SU-DHL-6 (cell line): ENCODE results near the gene ASIC3.
"Not testable (repeated sequence)": the region's sequence is repeated elsewhere in the genome, so short reads cannot be mapped to it uniquely, and the experiment has no call there.

ENCODE experiments used
- H2AFZ ChIP-seq: fragments of 200-600 bp; sonication (generic); 2 replicates; pipeline ENCODE4 v1.6.1; 2014; ENCODE audit warnings: low read depth, mild to moderate bottlenecking, moderate library complexity, mixed read lengths, antibody characterized with exemption, low read length; ENCODE audit not compliant: severe bottlenecking
- H3F3A ChIP-seq: fragments of 200-600 bp; shearing (Covaris generic); 2 replicates; pipeline ENCODE4 v1.6.0; 2016; ENCODE audit warnings: antibody characterized with exemption, mild to moderate bottlenecking; ENCODE audit not compliant: insufficient read depth
- H3K27ac ChIP-seq: fragments of 200-600 bp; sonication (generic); 2 replicates; pipeline ENCODE4 v1.5.1; 2016; ENCODE audit warnings: low read depth, mild to moderate bottlenecking, low read length, moderate library complexity, mixed read lengths
- H3K27me3 ChIP-seq: fragments of 200-600 bp; sonication (generic), shearing (Covaris generic); 2 replicates; pipeline ENCODE4 v1.6.0; 2014; ENCODE audit warnings: mild to moderate bottlenecking, low read length
- H3K36me3 ChIP-seq: fragments of 200-600 bp; sonication (generic); 2 replicates; pipeline ENCODE4 v1.6.1; 2014; ENCODE audit warnings: mild to moderate bottlenecking, low read length, mixed read lengths
- H3K4me2 ChIP-seq: fragments of 300-600, 200-600 bp; shearing (Covaris generic), sonication (generic); 2 replicates; pipeline ENCODE4 v1.6.0; 2014; ENCODE audit warnings: low read length, low read depth, mild to moderate bottlenecking; ENCODE audit not compliant: poor library complexity, severe bottlenecking
- H3K4me3 ChIP-seq: fragments of 200-600 bp; sonication (generic); 2 replicates; pipeline ENCODE4 v1.5.1; 2014; ENCODE audit warnings: antibody characterized with exemption, low read length, mild to moderate bottlenecking, mixed read lengths; ENCODE audit not compliant: insufficient read depth, poor library complexity, severe bottlenecking
- H3K79me2 ChIP-seq: fragments of 200-600 bp; sonication (generic); 2 replicates; pipeline ENCODE4 v1.6.1; 2014; ENCODE audit warnings: mild to moderate bottlenecking, low read length, moderate library complexity; ENCODE audit not compliant: insufficient read depth
- H3K9ac ChIP-seq: fragments of 200-600 bp; sonication (generic); 2 replicates; pipeline ENCODE4 v1.7.0; 2014; ENCODE audit warnings: mild to moderate bottlenecking, low read length
- H3K9me2 ChIP-seq: fragments of 200-600 bp; sonication (generic); replicated peaks from 2 replicates; pipeline ENCODE4 v1.6.1; 2014; ENCODE audit warnings: low read length; ENCODE audit not compliant: insufficient read depth
- H3K9me3 ChIP-seq: fragments of 200-600 bp; sonication (generic); 2 replicates; pipeline ENCODE4 v1.6.1; 2014; ENCODE audit warnings: low read length, mixed read lengths; ENCODE audit not compliant: insufficient read depth
- H4K20me1 ChIP-seq: fragments of 200-600 bp; sonication (generic); 2 replicates; pipeline ENCODE4 v1.6.1; 2014; ENCODE audit warnings: low read depth, mild to moderate bottlenecking, antibody characterized with exemption, low read length, moderate library complexity, mixed read lengths
- CTCF ChIP-seq: fragments of 200-600 bp; sonication (generic); IDR thresholded peaks from one replicate; pipeline ENCODE4 v1.5.1; 2017; ENCODE audit warnings: antibody characterized with exemption, mild to moderate bottlenecking, low read length, moderate library complexity; ENCODE audit not compliant: insufficient read depth, poor library complexity, severe bottlenecking
- EZH2phosphoT487 ChIP-seq: fragments of 200-600 bp; sonication (generic), shearing (Covaris generic); conservative IDR thresholded peaks from 2 replicates; pipeline ENCODE4 v1.6.1; 2018; ENCODE audit warnings: mild to moderate bottlenecking, antibody characterized with exemption, low read length, moderate library complexity, mixed read lengths

The ASIC3 gene

GRCh38 chr7:151010037-151010306 lies 38.4 kb upstream of the ASIC3 start:
- H3K27ac ChIP-seq: no peak overlapping the region

DNA sequence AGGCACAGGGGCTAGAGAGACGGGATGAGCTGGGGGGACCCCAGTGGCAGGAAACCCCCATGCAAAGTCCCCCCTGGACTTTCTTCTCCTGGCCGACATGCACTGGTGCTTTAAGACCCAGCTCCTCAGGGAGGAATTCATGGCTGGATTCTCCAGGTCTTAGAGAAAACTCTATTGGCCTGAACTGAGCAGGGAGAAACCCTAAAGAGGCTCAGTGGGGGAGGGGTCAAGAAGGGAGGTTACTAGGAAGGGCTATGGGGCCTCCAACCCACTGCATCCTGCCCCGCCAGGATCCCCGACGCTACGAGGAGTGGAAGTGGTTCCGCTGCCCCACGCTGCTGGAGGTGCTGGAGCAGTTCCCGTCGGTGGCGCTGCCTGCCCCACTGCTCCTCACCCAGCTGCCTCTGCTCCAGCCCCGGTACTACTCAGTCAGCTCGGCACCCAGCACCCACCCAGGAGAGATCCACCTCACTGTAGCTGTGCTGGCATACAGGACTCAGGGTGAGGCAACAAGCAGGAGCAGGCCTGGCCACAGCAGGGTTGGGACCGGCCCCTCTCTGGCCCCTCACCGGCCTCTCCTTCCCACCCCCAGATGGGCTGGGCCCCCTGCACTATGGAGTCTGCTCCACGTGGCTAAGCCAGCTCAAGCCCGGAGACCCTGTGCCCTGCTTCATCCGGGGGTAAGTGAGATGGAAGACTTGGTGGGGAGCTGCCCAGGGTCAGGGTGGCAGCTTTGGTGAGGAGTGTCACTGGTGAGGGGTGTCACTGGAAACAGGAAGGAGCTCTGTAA lies 37.8 kb upstream of the ASIC3 start:
- Histone ChIP-seq H3K27ac (no peak overlapping the region), H3K9ac (no peak overlapping the region), H2AFZ (no peak overlapping the region)

More at GRCh38 chr7:151010037-151010306, 38.4 kb upstream of the ASIC3 start:
- no peaks in the 10 kb centered on the region for H3K9me2 ChIP-seq
- H3K9ac ChIP-seq: no peak overlapping the region
- H2AFZ ChIP-seq: no peak overlapping the region
- no peaks in the 10 kb centered on the region for H3K27me3 ChIP-seq
- H3K36me3 ChIP-seq: no peaks in the 10 kb centered on the region
- no peaks in the 10 kb centered on the region for H3K9me3 ChIP-seq
- no peak overlapping the region for H3K4me3 ChIP-seq
- H3K4me2 ChIP-seq: no peak overlapping the region
- no peaks in the 10 kb centered on the region for H4K20me1 ChIP-seq
- TF ChIP-seq CTCF (no peak), EZH2phosphoT487 (no peak)
- no peaks in the 10 kb centered on the region for H3F3A ChIP-seq
- H3K79me2 ChIP-seq: no peaks in the 10 kb centered on the region

DNA sequence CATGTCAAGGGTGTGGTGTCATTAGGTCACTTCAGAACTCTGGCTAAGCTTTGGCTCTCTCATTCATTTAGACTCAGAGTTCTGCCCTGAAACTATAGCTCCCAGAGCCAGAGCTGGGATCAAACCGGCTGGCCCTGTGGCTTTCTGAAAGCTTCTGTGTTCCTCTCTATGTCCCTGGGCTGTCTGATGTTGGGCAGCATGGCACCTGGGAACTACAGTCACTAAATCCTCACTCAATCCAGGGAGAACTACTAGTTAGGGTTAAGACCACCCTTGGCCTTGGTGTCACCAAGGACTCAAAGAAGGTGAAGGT lies 37.3 kb upstream of the ASIC3 start:
- H3K4me2 ChIP-seq: no peak overlapping the region
- H3K9me2 ChIP-seq: no peaks in the 10 kb centered on the region
- H4K20me1 ChIP-seq: no peaks in the 10 kb centered on the region
- no peaks in the 10 kb centered on the region for H3F3A ChIP-seq
- no peaks in the 10 kb centered on the region for H3K9me3 ChIP-seq
- TF ChIP-seq EZH2phosphoT487: no peak
- TF ChIP-seq CTCF: no peak
- H3K9ac ChIP-seq: no peak overlapping the region
- H3K36me3 ChIP-seq: no peaks in the 10 kb centered on the region
- H3K27me3 ChIP-seq: no peaks in the 10 kb centered on the region
- no peak overlapping the region for H3K4me3 ChIP-seq
- no peak overlapping the region for H3K27ac ChIP-seq
- no peaks in the 10 kb centered on the region for H3K79me2 ChIP-seq
- H2AFZ ChIP-seq: no peak overlapping the region

More for the DNA sequence above, 37.8 kb upstream of the ASIC3 start:
- H3K4me3 ChIP-seq: no peak overlapping the region
- no peaks in the 10 kb centered on the region for H3K36me3 ChIP-seq
- no peaks in the 10 kb centered on the region for H4K20me1 ChIP-seq
- no peaks in the 10 kb centered on the region for H3K79me2 ChIP-seq
- TF ChIP-seq CTCF (no peak), EZH2phosphoT487 (no peak)
- H3F3A ChIP-seq: no peaks in the 10 kb centered on the region
- no peaks in the 10 kb centered on the region for H3K9me2 ChIP-seq
- H3K9me3 ChIP-seq: no peaks in the 10 kb centered on the region
- H3K27me3 ChIP-seq: no peaks in the 10 kb centered on the region
- H3K4me2 ChIP-seq: no peak overlapping the region

DNA sequence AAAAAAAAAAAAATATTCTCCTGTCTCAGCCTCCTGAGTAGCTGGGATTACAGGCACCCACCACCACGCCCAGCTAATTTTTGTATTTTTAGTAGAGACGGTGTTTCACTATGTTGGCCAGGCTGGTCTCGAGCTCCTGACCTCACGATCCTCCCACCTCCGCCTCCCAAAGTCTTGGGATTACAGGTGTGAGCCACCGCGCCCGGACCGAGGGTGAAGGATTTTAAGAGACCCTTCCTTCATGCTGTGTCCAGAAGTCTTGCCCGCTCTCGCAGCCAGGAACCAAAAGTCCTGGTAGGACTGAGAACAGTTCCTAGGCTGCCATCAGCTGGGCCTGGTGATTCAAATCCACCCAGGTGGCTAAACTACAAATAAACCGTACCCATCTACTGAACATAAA lies 36.7 kb upstream of the ASIC3 start:
- H3K79me2 ChIP-seq, H3K27ac ChIP-seq, H3F3A ChIP-seq, H3K36me3 ChIP-seq, H3K4me2 ChIP-seq, H2AFZ ChIP-seq, H3K9me2 ChIP-seq, H3K4me3 ChIP-seq, H4K20me1 ChIP-seq, H3K9ac ChIP-seq, H3K27me3 ChIP-seq, H3K9me3 ChIP-seq: not testable (repeated sequence)
